ENCODE results near the gene GPATCH1. TPM values are rescaled to one million over a fixed set of nuclear protein-coding genes. Genes with fewer than 3 reads are reported as not detected.
"Not testable (repeated sequence)": the region's sequence is repeated elsewhere in the genome, so short reads cannot be mapped to it uniquely, and the experiment has no call there.

Gene GPATCH1
- polyA plus RNA-seq, 10 donors = 5.1 to 9.1 (median 7.8) TPM

DNA sequence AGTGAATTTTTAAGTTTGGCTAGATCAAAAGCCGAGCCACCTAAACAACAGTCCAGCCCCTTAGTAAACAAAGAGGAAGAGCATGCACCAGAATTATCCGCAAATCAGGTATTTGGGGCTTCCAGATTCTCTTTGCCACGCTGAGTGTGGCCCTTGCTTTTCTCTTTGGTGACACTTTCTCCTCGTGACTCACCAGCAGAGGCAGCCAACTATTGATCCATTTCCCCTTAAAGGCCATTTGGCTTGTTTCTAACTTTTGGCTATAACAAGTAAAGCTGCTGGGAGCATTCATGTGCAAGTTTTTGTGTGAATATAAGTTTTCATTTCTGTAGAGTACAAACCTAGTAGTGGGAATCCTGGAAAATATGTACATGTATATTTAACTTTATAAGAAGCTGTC is 33.3 kb downstream of the GPATCH1 start:
- no peak for DNase-seq

DNA sequence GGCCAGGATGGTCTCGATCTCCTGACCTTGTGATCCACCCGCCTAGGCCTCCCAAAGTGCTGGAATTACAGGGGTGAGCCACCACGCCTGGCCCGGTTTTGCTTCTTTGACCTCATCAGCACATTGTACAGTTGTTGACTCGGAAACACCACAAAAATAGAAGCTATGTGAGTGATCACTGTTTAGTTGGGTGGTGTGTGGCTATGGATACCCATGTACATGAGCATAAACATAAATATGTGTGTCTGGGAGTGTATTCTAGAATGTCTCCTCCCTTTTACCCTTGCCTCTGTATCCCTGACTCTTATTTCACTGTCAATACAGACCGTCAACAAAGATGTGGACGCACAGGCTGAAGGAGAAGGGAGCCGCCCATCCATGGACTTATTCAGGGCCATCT is 36.5 kb downstream of the GPATCH1 start:
- no peak for DNase-seq

DNA sequence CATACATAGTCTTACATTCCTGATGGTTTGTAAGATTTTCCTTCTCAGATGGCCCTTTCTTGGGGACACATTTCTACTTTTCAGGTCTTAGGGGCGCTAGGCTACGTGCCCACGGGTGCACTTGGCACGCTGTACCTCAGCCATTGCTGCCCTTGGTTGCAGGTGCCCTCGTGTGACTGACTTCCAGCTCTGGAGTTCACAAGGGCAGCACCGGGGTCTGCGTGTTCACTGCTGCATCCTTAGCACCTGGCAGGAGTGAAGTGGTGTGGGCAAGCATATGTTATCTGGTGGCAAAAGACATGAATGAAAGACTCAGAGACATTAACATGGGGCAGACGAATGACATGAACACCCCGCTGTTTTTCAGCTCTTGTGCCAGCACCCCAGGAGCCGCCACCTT is 37.7 kb downstream of the GPATCH1 start:
- DNase-seq = no peak

- no peak for DNase-seq
Measured at GRCh38 chr19:33124207-33125098, 43.5 kb downstream of the GPATCH1 start.

DNA sequence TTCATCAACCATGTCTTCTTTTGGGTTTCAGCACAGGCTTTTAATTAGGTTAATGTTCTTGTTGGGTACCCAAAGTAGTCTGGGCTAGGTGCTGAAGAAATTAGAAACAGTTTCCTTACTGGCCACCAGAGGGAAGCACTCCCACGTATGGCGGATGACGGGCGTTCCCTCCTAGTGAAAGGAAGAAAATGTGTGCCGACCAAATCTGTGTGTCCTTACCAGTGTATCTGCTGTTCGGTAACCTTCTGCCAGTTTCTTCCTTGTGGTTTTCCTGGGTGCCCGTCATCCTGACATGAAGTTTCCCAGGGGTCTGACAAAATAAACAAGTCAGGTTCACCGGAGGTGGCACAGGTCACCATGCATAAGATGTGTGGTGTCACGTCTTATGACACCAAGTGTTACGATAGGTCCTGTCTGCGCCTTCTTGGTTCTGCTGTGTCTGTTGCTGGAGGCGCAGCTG is 45.0 kb downstream of the GPATCH1 start:
- DNase-seq = peak; percentile 32 to 78 (median 60)

DNA sequence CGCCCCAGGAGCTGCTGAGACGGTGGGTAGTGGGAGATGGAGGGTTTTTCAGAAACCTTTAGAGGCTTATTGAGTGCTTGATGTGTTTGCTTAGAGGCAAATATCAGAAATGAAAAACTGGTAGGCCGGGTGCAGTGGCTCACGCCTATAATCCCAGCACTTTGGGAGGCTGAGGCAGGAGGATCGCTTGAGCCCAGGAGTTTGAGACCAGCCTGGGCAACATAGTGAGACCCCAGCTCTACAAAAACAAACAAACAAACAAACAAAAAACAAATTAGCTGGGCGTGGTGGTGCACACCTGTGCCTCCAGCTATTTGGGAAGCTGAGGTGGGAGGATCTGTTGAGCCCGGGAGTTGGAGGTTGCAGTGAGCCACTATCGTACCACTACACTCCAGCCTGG is 45.7 kb downstream of the GPATCH1 start:
- DNase-seq = not testable (repeated sequence)

- DNase-seq = no peak
Measured at GRCh38 chr19:33129901-33130300, 48.9 kb downstream of the GPATCH1 start.

- DNase-seq = no peak
Measured at GRCh38 chr19:33130433-33130832, 49.5 kb downstream of the GPATCH1 start.

- no peak for DNase-seq
Measured at GRCh38 chr19:33132021-33132420, 51.0 kb downstream of the GPATCH1 start, which contains the start of gene WDR88. TSS of gene WDR88 (plus strand) at chr19:33132114. CDS start at chr19:33132170, 56 bp downstream.

DNA sequence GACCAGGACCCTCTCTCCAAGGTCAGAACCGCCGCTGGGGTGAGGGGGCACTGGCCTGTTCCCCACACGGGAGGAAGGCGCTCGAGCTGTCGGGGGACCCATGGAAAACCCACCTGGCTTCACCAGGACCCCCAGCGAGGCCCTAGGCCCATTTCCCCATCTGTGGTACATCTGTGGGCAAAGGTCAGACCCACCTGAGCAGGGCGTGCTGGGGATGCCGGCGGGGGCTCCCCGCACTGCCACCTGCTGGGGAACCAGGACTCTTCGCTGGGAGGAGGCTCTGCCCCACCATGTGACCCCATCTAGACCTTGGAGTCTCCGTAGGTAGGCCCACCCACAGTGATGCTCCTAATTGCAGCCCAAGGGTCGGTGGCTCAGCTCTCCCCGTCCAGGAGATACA is 51.4 kb downstream of the GPATCH1 start:
- no peak for DNase-seq

- peak; percentile 16 to 68 (median 44) for DNase-seq
Measured at GRCh38 chr19:33133438-33134031, 52.6 kb downstream of the GPATCH1 start.

DNA sequence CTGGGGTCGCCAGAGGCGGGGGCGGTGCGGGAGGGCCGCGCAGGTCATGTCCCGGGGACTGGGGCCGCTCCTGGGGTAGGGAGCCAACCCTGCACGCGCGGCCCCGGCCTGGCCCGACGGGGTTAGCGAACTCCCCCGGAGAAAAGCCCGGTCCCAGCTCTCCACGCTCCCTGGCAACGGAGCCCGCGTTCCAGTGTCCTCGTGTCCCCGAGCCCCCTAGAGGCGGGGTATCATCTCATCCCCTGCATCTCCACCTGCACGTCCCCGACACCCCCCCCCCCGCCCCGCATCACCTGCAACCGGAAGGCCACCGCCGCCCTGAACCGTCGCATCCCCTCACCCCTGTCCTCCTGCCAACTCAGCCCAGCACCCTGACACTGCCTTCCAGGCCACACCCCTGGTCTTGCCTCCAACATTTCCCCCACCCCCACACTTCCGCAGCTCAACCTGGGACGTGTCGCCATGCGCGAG is 53.6 kb downstream of the GPATCH1 start:
- no peak for DNase-seq

DNA sequence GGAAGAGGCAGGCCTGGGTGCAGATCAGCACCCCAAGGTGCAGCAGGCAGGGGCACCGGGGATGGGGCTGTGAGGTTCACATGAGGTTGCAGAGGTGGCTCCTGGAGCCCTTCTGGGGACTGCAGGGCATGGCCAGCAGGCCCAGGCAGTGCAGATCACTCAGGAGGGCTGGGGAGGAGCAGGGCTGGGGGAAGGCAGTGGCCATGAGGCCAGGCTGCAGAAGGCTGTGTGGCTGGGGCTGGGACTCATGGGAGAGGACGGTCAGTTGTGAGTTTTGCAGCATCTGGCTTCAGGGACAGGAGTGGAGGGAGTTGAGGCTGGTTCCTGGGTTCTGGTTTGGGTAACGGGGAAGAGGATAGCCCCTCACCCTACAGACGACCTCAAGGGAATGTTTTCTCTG is 58.2 kb downstream of the GPATCH1 start:
- DNase-seq = no peak

DNA sequence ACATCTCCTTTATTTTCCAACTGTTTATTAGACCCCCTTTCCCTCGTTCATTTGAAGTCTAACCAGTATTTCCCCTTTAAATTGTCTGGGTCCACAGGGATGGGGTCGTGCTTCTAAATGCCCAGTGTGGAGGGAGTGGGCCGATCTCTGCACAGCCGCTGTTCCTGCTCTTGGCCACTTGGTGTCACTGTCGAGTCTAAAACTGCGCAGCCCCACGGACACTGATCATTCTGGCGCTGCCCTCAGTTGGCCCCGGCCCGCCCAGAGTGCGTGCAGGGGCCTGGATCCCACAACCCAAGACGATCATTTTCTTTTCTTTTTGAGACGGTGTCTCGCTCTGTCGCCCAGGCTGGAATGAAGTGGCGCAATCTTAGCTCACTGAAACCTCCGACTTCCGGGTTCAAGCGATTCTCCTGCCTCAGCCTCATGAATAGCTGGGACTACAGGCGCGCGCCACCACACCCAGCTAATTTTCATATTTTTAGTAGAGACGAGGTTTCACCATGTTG is 63.0 kb downstream of the GPATCH1 start:
- peak; percentile 45 to 86 (median 84) for DNase-seq

DNA sequence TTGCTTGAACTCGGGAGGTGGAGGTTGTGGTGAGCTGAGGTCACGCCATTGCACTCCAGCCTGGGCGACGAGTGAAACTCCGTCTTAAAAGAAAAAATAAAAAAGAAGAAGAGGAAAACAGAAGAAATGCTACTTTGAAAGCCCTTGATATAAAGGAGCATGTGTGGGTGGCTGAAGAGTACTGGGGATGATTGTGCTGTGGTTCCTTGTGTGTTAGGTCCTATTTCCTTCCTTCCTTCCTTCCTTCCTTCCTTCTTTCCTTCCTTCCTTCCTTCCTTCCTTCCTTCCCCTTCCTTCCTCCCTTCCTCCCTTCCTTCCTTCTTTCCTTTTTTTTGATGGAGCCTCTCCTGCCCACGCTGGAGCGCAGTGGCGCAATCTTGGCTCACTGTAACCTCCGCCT is 65.2 kb downstream of the GPATCH1 start:
- DNase-seq = no peak

GRCh38 chr19:33147538-33147937 is 66.6 kb downstream of the GPATCH1 start:
- no peak for DNase-seq

- no peak for DNase-seq
Measured at GRCh38 chr19:33150852-33151518, 70.0 kb downstream of the GPATCH1 start.

DNA sequence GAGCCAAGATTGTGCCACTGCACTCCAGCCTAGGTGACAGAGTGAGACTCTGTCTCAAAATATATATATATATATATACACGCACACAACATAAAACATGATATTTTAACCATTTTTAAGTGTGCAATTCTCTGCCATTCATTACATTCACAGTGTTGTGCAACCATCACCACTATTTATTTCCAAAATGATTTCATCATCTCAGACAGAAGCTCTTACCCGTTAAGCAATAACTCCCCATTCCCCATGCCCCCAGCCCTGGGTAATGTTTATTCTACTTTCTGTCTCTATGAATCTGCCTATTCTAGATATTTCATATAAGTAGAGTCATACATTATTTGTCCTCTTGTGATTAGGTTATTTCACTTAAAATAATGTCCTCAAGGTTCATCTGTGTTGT is 71.2 kb downstream of the GPATCH1 start:
- no peak for DNase-seq

- not testable (repeated sequence) for DNase-seq
Measured at GRCh38 chr19:33152625-33153024, 71.6 kb downstream of the GPATCH1 start.

- DNase-seq = not testable (repeated sequence)
Measured at GRCh38 chr19:33154313-33154712, 73.3 kb downstream of the GPATCH1 start.

- DNase-seq = no peak
Measured at GRCh38 chr19:33156334-33156733, 75.4 kb downstream of the GPATCH1 start.

- DNase-seq = no peak
Measured at GRCh38 chr19:33157906-33158305, 76.9 kb downstream of the GPATCH1 start.
